Measurements from ENCODE around the gene UNC13D.
A peak's percentile ranks its signal among the peaks of the same experiment; 100 is the strongest.

Gene UNC13D

GRCh38 chr17:75832652-75833400 lies 11.4 kb downstream of the UNC13D start:
- peak in 4 of 6 experiments; percentile 28 to 52 (median 39) for DNase-seq

GRCh38 chr17:75832164-75832651 lies 12.0 kb downstream of the UNC13D start:
- DNase-seq = no peak

- no peak for DNase-seq
These were observed 13.1 kb downstream of the UNC13D start for GRCh38 chr17:75831032-75831571.

GRCh38 chr17:75830164-75831031 lies 13.8 kb downstream of the UNC13D start:
- DNase-seq = peak in 3 of 6 experiments; percentile 10 to 22 (median 14)

GRCh38 chr17:75829747-75830146 lies 14.5 kb downstream of the UNC13D start:
- no peak for DNase-seq

GRCh38 chr17:75828741-75829140 lies 15.5 kb downstream of the UNC13D start:
- no peak for DNase-seq

- DNase-seq = no peak
These were observed 16.2 kb downstream of the UNC13D start for GRCh38 chr17:75828076-75828400.

DNA sequence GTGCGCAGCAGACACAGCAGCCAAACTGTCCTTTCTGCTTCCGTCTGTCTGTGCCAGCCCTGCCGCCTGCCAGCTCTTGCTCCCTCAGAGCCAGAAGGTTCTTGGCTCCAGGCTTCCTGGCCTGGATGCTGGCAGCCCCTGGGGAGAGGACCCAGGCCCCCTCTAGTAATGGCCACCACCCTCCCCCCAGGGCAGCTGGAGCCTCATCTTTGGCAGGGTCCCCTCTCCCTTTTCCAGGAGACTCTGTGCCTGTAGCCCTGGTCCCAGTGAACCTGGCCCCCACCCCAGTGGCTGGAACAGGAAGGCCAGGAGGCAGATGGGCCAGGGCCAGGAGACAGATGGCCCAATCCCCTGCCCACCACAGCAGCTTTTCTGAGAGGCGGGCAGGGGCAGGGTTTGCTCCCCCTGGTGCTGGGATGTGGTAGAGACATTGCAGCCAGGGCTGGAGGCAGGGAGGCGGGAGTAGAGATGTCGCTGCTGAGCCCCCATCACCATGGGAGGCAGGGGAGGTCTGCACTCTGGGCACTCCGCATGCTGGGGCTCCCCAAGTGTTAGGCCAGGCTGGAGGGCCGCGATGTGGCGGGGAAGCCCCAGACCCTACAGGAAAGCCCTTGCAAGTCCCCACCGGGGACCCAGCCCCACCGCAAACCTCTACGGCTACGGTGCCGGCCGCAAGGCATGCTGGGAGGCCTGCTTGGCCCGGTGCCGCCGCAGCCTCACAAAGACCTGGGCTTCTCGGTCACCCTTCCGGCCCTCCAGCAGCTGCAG lies 16.7 kb downstream of the UNC13D start:
- peak; percentile 40 to 78 (median 54) for DNase-seq

GRCh38 chr17:75826561-75827307 lies 17.5 kb downstream of the UNC13D start:
- no peak for DNase-seq

- DNase-seq = no peak
These were observed 18.3 kb downstream of the UNC13D start for GRCh38 chr17:75825748-75826370.

GRCh38 chr17:75825149-75825552 lies 19.1 kb downstream of the UNC13D start:
- no peak for DNase-seq

DNA sequence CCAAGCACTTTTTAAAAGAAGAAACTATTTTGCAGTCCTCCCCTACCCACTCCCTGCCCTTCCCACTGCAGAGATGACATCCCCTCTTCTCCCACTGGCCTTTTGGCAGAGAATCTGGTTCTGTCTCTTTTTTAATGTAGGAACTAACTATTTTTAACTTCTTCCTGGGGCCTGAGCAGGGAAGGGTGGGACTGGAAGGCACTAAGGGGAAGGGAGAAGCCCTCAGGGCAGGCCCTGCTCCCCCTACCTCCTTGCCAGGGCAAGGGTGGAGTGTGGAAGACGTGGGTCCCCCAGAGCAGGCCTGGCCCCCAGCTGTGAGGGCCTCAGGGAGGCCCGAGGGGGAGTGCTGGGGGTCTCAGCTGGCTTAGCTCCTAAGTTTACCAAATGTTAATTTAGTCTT lies 19.5 kb downstream of the UNC13D start:
- no peak for DNase-seq

DNA sequence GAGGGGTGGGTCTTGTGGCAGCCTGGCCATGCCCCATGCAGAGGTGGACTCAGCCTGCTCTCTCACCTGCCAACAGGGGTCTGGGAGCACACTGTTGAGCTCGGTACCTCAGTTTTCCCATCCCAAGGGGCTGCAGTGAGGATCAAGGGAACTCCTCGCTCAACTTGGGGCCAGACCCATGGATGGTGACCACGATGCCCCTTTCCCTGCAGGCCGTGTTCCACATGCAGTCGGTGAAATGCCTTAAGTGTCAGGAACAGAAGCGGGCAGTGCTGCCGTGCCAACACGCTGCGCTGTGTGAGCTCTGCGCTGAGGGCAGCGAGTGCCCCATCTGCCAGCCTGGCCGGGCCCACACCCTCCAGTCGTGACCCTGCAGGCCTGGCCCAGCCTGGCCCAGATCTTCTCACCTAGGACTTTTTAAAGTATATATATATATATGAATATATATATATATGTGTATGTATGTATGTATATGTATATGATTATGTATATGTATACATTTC lies 20.1 kb downstream of the UNC13D start:
- DNase-seq = no peak

- no peak for DNase-seq
These were observed 20.8 kb downstream of the UNC13D start for GRCh38 chr17:75823257-75824041.

DNA sequence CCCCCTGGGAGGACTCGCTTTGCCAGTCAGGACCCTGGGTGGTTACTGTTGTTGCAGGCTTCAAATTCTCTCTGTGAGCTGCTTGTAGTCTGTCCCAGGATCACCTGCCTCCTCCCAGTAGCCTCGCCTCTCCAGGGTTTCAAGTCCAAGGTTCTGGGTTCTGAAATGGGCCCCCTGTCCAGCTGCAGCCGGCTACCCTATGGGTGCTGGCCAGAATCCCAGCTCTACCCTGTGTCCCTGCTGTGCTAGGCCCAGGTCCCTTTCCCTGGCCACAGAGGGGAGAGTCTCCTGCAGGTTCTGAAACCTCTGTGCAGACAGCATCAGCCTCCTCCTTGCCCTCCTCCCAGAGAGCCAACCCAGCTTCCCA lies 21.4 kb downstream of the UNC13D start:
- DNase-seq = no peak

GRCh38 chr17:75822119-75822799 lies 21.9 kb downstream of the UNC13D start:
- peak in 4 of 6 experiments; percentile 10 to 45 (median 34) for DNase-seq

GRCh38 chr17:75821552-75821951 lies 22.7 kb downstream of the UNC13D start:
- DNase-seq = no peak

DNA sequence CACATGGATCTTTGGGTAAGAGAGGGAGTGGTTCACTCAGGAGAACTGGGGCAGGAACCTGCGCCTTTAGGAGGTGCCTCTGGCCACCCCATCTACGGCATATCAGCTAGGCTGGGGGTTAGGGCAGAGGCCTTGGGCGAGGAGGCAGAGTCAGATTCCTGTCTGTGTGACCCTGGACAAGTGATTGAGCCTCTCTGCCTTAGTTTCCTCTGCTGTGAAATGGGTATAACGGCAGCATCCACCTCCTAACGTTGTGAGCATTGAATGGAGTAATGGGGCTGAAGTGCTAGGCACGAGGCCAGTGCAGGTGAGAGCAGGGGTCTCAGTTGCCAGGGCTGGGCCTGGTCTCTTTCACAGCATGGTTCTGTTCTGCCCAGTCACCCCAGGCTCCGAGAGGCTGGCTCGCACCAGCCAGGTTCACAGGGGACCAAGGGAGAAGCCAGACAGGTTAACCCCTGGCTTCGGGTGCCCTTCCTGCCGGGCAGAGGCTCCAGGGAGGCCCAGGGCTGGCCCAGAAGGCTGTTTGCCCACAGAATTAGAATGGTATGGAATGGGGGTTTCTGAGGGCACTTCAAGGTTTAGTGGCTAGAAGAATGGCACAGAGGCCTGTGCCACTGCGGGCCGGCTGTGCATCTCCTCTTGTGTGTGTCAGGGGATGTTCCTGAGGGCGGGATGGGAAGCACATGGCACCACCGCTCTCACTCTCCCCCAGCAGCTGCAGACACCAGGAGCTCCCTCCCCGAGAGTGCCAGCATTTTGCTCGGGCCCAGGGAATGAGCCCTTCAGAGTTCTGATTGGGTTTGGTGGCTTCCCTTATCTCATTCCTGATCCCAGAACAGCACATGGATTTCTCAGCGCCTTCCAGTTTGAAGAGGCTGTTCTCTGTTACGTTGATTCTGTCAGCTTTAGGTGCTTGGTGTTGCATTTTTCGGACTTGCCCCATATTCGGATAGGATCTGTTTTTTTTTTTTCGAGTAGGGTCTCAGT lies 23.8 kb downstream of the UNC13D start:
- no peak for DNase-seq

- DNase-seq = no peak
These were observed 24.5 kb downstream of the UNC13D start for GRCh38 chr17:75819678-75820077.
